DOHH2 (cell line): ENCODE data around the gene MRTO4.

Experiments
- H3F3A ChIP-seq: fragments of 200-600 bp; sonication (generic), shearing (Covaris generic); 2 replicates; pipeline ENCODE4 v1.6.0; 2016; ENCODE audit warnings: antibody characterized with exemption, mild to moderate bottlenecking; ENCODE audit not compliant: control insufficient read depth, insufficient read depth
- H3K27ac ChIP-seq: fragments of 200-600 bp; sonication (generic); 2 replicates; pipeline ENCODE4 v1.5.1; 2014; ENCODE audit warnings: low read depth, mild to moderate bottlenecking, low read length, moderate library complexity
- H3K27me3 ChIP-seq: fragments of 200-600 bp; sonication (generic); 2 replicates; pipeline ENCODE4 v1.6.1; 2014; ENCODE audit warnings: mild to moderate bottlenecking, low read length, mixed read lengths; ENCODE audit not compliant: control insufficient read depth
- H3K36me3 ChIP-seq: fragments of 200-600 bp; sonication (generic); 2 replicates; pipeline ENCODE4 v1.6.1; 2014; ENCODE audit warnings: mild to moderate bottlenecking, low read length, moderate library complexity, mixed read lengths; ENCODE audit not compliant: control insufficient read depth
- H3K4me1 ChIP-seq: fragments of 200-600 bp; sonication (generic); 2 replicates; pipeline ENCODE4 v1.6.1; 2014; ENCODE audit warnings: mild to moderate bottlenecking, low read length, mixed read lengths; ENCODE audit not compliant: control insufficient read depth
- H3K4me2 ChIP-seq: fragments of 200-600 bp; sonication (generic); 2 replicates; pipeline ENCODE4 v1.6.0; 2014; ENCODE audit warnings: mild to moderate bottlenecking, low read length, moderate library complexity
- H3K4me3 ChIP-seq: fragments of 200-600 bp; sonication (generic); 2 replicates; pipeline ENCODE4 v1.5.1; 2014; ENCODE audit warnings: mild to moderate bottlenecking, low read length, mixed read lengths
- H3K79me2 ChIP-seq: fragments of 200-600 bp; sonication (generic); 2 replicates; pipeline ENCODE4 v1.6.1; 2014; ENCODE audit warnings: mild to moderate bottlenecking, low read length, mixed read lengths; ENCODE audit not compliant: control insufficient read depth
- H3K9me2 ChIP-seq: fragments of 200-600 bp; sonication (generic); replicated peaks from 2 replicates; pipeline ENCODE4 v1.6.1; 2014; ENCODE audit warnings: mild to moderate bottlenecking, low read length, mixed read lengths; ENCODE audit not compliant: control insufficient read depth
- H3K9me3 ChIP-seq: fragments of 200-600 bp; sonication (generic); 2 replicates; pipeline ENCODE4 v1.6.1; 2014; ENCODE audit warnings: antibody characterized with exemption, low read length, mixed read lengths; ENCODE audit not compliant: control insufficient read depth, insufficient read depth
- H4K20me1 ChIP-seq: fragments of 200-600 bp; sonication (generic); 2 replicates; pipeline ENCODE4 v1.6.0; 2014; ENCODE audit warnings: low read depth, mild to moderate bottlenecking, antibody characterized with exemption, low read length, moderate library complexity; ENCODE audit not compliant: control insufficient read depth, insufficient read depth
- CTCF ChIP-seq: fragments of 200-600 bp; sonication (generic); IDR thresholded peaks from one replicate; pipeline ENCODE4 v1.5.1; 2014; ENCODE audit warnings: antibody characterized with exemption, mild to moderate bottlenecking, low read depth, low read length; ENCODE audit not compliant: poor library complexity, severe bottlenecking
- EZH2phosphoT487 ChIP-seq: fragments of 200-600 bp; sonication (generic); IDR thresholded peaks from 2 replicates; pipeline ENCODE4 v1.6.1; 2017; ENCODE audit warnings: borderline replicate concordance, mild to moderate bottlenecking, antibody characterized with exemption, low read length, moderate library complexity, mixed read lengths

MRTO4 gene

DNA sequence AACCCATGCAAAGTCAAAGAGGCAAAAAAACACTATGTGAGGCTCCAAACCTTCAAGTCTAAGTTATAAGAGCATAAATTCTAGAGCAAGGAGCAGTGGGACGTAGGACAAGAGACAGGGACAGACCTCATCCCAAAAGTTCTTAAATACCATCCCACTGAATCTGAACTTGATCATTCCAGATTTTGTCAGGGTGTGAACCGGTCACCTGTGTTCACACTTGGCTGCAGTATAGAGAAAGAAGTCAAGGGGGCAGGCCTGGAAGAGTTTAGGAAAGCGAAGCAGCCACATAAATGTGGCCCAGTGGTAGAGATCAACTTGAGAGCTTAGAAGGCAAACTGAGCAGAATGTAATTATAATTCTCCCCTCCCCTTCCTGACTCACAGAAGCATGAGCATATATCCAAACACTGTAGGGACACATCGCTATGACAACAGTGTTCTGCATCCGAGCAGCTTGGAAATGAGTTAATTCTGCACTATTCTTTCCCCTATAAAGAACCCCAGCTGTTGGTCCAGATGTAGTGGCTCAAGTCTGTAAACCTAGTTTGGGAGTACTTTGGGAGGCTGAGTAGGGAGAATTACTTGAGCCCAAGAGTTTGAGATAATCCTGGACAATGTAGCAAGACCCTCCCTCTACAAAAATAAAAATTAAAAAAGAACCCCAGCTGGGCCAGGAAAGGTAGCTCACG is 57.7 kb downstream of the MRTO4 start:
- Histone ChIP-seq H3K27ac (no peak overlapping the region), H3K9me2 (no peaks in the 10 kb centered on the region), H3K4me2 (no peak overlapping the region), H3K4me1 (peaks cover 29% of the 10 kb centered on the region), H4K20me1 (no peaks in the 10 kb centered on the region), H3K9me3 (no peaks in the 10 kb centered on the region), H3K27me3 (no peaks in the 10 kb centered on the region), H3K4me3 (no peak overlapping the region), H3K79me2 (peaks cover 25% of the 10 kb centered on the region), H3F3A (peaks cover 15% of the 10 kb centered on the region), H3K36me3 (peaks cover 42% of the 10 kb centered on the region)
- TF ChIP-seq CTCF (no peak), EZH2phosphoT487 (no peak)
